ENCODE data around the gene TRAIP.

The TRAIP gene

DNA sequence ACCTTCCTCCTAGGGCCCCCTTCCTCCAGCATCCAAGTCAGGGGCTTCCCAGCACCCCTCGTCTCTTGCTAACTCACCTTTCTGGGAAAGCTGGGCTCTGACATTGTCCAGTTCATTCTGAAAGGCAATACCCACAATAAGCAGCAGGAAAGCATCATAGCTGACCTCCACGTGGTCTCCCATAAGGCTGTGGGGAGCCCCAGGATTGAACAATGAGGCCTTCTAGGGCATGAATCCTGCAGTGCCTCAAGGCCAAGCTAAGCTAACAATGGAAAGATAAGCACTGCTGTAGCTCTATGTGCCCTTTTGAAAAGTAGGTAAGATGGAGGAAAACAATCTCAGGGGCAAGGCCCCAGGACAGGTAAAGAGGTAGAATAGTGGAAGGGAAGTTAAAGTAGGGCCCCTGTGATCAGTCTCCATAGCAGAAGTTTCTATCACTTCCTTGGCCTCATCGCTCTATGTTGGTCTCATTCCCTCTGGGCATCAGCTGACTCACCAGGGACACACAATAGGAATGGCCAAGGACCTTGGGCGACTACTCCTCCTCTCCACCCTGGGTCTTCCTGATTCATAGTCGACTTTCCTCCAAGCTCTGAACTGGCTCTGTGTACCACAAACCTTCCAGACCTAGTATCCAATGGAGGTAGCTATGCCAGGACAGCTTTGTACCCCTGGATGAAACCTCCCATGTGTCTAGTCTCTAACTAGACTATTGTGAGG lies 11.7 kb downstream of the TRAIP start:
- H3F3A ChIP-seq (ENCODE audit: low read depth), result no peaks in the 10 kb centered on the region
- H4K20me1 ChIP-seq (ENCODE audit: insufficient read depth, low read length, poor library complexity, severe bottlenecking), result no peaks in the 10 kb centered on the region
- no peak overlapping the region for H3K4me3 ChIP-seq (ENCODE audit: low read length, poor library complexity, severe bottlenecking)
- H3K9me3 ChIP-seq (ENCODE audit: insufficient read depth, low read depth, low read length), result no peaks in the 10 kb centered on the region
- H3K4me2 ChIP-seq (ENCODE audit: low read depth, low read length, poor library complexity, severe bottlenecking), result no peak overlapping the region
- no peaks in the 10 kb centered on the region for H3K79me2 ChIP-seq (ENCODE audit: insufficient read depth, low read length)
- no peaks in the 10 kb centered on the region for H3K9me2 ChIP-seq (replicated peaks; ENCODE audit: low read depth, low read length)
- no peak overlapping the region for H2AFZ ChIP-seq (ENCODE audit: low read length)
- TF ChIP-seq, protein P1, sequence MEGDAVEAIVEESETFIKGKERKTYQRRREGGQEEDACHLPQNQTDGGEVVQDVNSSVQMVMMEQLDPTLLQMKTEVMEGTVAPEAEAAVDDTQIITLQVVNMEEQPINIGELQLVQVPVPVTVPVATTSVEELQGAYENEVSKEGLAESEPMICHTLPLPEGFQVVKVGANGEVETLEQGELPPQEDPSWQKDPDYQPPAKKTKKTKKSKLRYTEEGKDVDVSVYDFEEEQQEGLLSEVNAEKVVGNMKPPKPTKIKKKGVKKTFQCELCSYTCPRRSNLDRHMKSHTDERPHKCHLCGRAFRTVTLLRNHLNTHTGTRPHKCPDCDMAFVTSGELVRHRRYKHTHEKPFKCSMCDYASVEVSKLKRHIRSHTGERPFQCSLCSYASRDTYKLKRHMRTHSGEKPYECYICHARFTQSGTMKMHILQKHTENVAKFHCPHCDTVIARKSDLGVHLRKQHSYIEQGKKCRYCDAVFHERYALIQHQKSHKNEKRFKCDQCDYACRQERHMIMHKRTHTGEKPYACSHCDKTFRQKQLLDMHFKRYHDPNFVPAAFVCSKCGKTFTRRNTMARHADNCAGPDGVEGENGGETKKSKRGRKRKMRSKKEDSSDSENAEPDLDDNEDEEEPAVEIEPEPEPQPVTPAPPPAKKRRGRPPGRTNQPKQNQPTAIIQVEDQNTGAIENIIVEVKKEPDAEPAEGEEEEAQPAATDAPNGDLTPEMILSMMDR (conservative IDR thresholded peaks at IDR 0.05; ENCODE audit: low read length), result no peak
- no peak for TF ChIP-seq EZH2phosphoT487 (IDR thresholded peaks at IDR 0.05; ENCODE audit: borderline replicate concordance)
- H3K27me3 ChIP-seq (ENCODE audit: insufficient read depth, low read length, poor library complexity, severe bottlenecking), result no peaks in the 10 kb centered on the region
- no peak overlapping the region for H3K9ac ChIP-seq (ENCODE audit: low read depth, low read length, poor library complexity, severe bottlenecking)
- peaks cover 9% of the 10 kb centered on the region for H3K4me1 ChIP-seq (ENCODE audit: insufficient read depth, low read length, poor library complexity, severe bottlenecking)
- H3K36me3 ChIP-seq (ENCODE audit: insufficient read depth, low read length), result peaks cover 17% of the 10 kb centered on the region; the same call in 1 of the 2 replicates

DNA sequence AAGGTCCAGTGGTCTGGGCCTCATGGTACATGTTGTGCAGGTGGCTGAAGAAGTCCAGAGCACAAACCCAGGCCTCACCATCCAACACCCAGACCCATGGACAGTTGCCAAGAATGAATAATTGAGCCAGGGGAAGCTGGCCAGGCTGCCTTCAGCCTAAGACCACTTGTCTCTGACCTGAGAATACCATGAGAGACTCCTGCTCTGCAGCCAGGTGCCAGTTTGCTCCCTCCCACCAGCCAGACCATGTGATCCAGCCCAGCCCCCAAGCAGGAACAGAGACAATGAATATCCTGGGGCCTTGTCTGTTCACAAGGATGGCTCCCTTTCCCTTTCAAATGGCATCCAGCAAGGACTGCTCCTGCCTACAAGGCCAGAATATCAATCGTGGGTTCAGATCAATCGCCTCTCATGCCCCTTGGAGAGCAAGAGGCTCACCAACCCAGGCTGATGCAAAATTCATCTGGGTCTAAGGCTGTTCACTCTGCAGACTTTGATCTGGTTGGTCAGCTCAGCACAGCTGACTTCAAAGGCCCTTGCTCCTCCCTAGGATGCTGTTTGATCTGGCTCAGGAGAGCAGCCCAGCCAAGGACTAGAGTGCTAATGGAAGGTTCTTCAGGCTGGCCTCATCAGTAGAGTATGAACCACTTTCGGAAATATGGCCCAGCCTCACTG lies 13.4 kb downstream of the TRAIP start:
- Histone ChIP-seq H3K4me2 (ENCODE audit: low read depth, low read length, poor library complexity, severe bottlenecking) (no peak overlapping the region), H3K36me3 (ENCODE audit: insufficient read depth, low read length) (peaks cover 22% of the 10 kb centered on the region; the same call in 1 of the 2 replicates), H3K9me2 (replicated peaks; ENCODE audit: low read depth, low read length) (no peaks in the 10 kb centered on the region), H3K9ac (ENCODE audit: low read depth, low read length, poor library complexity, severe bottlenecking) (no peak overlapping the region), H3K4me1 (ENCODE audit: insufficient read depth, low read length, poor library complexity, severe bottlenecking) (peaks cover 12% of the 10 kb centered on the region), H2AFZ (ENCODE audit: low read length) (no peak overlapping the region), H4K20me1 (ENCODE audit: insufficient read depth, low read length, poor library complexity, severe bottlenecking) (no peaks in the 10 kb centered on the region), H3K4me3 (ENCODE audit: low read length, poor library complexity, severe bottlenecking) (no peak overlapping the region), H3F3A (ENCODE audit: low read depth) (no peaks in the 10 kb centered on the region), H3K27me3 (ENCODE audit: insufficient read depth, low read length, poor library complexity, severe bottlenecking) (no peaks in the 10 kb centered on the region), H3K79me2 (ENCODE audit: insufficient read depth, low read length) (no peaks in the 10 kb centered on the region), H3K9me3 (ENCODE audit: insufficient read depth, low read depth, low read length) (no peaks in the 10 kb centered on the region)
- TF ChIP-seq, protein P1 (conservative IDR thresholded peaks at IDR 0.05; ENCODE audit: low read length), result no peak
- no peak for TF ChIP-seq EZH2phosphoT487 (IDR thresholded peaks at IDR 0.05; ENCODE audit: borderline replicate concordance)

DNA sequence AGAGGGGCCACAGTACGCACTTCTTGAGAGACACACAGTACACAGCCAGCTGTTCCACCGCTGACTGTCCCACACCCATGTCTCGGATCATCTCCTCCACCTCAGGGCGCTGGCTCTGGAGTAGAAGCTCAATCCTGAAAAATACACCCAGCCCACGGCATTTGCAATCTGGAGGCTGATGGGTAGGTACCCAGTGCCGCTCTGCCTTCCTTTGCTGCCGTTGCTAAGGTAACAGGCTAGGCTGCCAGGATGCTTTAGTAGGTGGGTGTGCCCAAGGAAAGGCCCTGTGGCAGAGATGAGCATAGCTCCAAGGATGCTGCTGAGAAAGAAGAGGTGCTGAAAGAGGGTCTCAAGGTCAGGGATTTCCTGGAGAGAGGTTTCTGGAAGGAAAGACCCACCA lies 14.6 kb downstream of the TRAIP start:
- Histone ChIP-seq H3F3A (ENCODE audit: low read depth) (no peaks in the 10 kb centered on the region), H3K79me2 (ENCODE audit: insufficient read depth, low read length) (no peaks in the 10 kb centered on the region), H3K4me2 (ENCODE audit: low read depth, low read length, poor library complexity, severe bottlenecking) (no peak overlapping the region), H3K27me3 (ENCODE audit: insufficient read depth, low read length, poor library complexity, severe bottlenecking) (no peaks in the 10 kb centered on the region), H3K9ac (ENCODE audit: low read depth, low read length, poor library complexity, severe bottlenecking) (no peak overlapping the region), H4K20me1 (ENCODE audit: insufficient read depth, low read length, poor library complexity, severe bottlenecking) (no peaks in the 10 kb centered on the region), H2AFZ (ENCODE audit: low read length) (no peak overlapping the region), H3K4me1 (ENCODE audit: insufficient read depth, low read length, poor library complexity, severe bottlenecking) (peaks cover 12% of the 10 kb centered on the region), H3K36me3 (ENCODE audit: insufficient read depth, low read length) (peaks cover 24% of the 10 kb centered on the region; the same call in 1 of the 2 replicates), H3K9me3 (ENCODE audit: insufficient read depth, low read depth, low read length) (no peaks in the 10 kb centered on the region), H3K4me3 (ENCODE audit: low read length, poor library complexity, severe bottlenecking) (no peak overlapping the region), H3K9me2 (replicated peaks; ENCODE audit: low read depth, low read length) (no peaks in the 10 kb centered on the region)
- TF ChIP-seq, protein P1 (conservative IDR thresholded peaks at IDR 0.05; ENCODE audit: low read length), result no peak
- no peak for TF ChIP-seq EZH2phosphoT487 (IDR thresholded peaks at IDR 0.05; ENCODE audit: borderline replicate concordance)
